ENCODE measurements around the gene SESN1.

GRCh38 chr6:108974201-108974600 is 120.4 kb downstream of the SESN1 start:
- TF ChIP-seq POLR2A (IDR thresholded peaks at IDR 0.05) (no peak), EP300 (IDR thresholded peaks at IDR 0.05) (no peak)
- TF ChIP-seq, protein P1, sequence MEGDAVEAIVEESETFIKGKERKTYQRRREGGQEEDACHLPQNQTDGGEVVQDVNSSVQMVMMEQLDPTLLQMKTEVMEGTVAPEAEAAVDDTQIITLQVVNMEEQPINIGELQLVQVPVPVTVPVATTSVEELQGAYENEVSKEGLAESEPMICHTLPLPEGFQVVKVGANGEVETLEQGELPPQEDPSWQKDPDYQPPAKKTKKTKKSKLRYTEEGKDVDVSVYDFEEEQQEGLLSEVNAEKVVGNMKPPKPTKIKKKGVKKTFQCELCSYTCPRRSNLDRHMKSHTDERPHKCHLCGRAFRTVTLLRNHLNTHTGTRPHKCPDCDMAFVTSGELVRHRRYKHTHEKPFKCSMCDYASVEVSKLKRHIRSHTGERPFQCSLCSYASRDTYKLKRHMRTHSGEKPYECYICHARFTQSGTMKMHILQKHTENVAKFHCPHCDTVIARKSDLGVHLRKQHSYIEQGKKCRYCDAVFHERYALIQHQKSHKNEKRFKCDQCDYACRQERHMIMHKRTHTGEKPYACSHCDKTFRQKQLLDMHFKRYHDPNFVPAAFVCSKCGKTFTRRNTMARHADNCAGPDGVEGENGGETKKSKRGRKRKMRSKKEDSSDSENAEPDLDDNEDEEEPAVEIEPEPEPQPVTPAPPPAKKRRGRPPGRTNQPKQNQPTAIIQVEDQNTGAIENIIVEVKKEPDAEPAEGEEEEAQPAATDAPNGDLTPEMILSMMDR (IDR thresholded peaks at IDR 0.05): no peak

Data from tibial nerve (tissue), 4 donors.